Posterior vena cava (tissue), 2 donors: ENCODE measurements around the gene PDE4D. TPM values are rescaled to one million over a fixed set of nuclear protein-coding genes. Genes with fewer than 3 reads are reported as not detected.

Source experiments
- DNase-seq: peaks from one replicate; pipeline ENCODE4 v3.0.0-alpha.2; 2020; ENCODE audit warnings: low spot score
- intact Hi-C, 2 donors: fragments of 100-400 bp; cut with DNase I; formaldehyde crosslinking; loops; one replicate each; pipeline versions ENCODE4 v1.14.1 to v1.14.2; 2022 to 2023
- total RNA-seq, 2 donors: library from RNA; stranded (reverse); fragmentation: NEBNext Ultra II Directional; extraction: Animal tissue kit (Norgen Biotek cat#: 25700); gene quantifications; one replicate each; pipeline ENCODE4 v1.2.1, GENCODE V29; 2021
- donor health status: DM: yes; HTN: yes; CAD: no.
- donor health status: DM: yes; HTN: yes; CAD: no.

The PDE4D gene
- total RNA-seq, 2 donors from 2014 or later = 72.4 to 106 TPM

DNA sequence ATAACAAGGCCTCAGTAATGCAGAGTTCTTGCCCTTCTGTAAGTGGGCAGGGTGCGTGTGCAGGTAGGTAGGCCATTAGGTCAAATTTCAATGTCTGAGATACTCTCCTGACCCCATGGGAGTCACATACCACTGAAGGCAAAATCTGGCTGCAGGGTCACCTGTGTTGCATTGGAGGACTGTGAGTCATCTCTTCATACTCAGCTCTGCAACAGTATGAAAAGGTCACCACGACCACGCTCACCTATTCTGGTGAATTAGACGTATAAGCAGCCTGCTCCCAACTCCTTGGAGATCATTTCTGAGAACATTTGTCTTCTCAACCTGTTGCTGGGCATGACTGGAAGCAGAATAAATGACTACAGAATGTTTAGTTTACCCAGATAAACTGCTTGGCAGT lies 599.8 kb downstream of the PDE4D start:
- intact Hi-C loops = no loop called here
- no peak for DNase-seq

DNA sequence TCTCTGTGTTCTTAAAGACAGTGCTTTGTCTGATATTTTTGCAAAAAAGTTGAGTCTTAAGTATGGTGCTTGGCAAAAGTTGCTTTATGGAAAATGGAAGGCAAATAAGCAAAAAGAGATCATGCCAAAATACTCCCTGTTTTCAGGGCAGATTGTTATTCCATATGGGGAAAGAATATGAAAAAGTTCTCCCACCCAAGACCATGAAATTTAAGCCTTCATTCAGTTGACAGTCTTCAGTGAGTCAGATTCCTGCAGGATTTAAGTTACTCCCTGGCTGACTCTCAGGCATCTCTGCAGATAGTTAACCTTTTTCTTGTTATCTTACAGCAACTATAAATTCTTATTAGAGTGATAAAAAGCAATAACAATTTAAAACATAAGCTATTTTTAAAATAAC lies 601.6 kb downstream of the PDE4D start:
- no peak for DNase-seq
- intact Hi-C loops = no loop called here

DNA sequence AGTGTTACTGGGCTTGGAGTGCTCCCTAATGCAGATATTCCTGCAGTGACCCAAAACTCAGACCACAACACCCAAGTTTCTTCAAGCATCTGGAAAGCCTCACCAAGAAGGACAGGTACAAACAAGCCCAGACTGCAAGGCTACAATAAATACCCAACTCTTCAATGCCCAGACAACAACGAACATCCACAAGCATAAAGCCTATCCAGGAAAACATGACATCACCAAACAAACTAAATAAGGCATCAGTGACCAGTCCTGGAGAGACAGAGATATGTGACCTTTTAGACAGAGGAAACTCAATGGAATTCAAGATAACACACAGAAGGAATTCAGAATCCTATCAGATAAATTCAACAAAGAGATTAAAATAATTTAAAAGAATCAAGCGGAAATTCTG lies 605.6 kb downstream of the PDE4D start:
- DNase-seq = no peak
- intact Hi-C loops = loop anchor here in 1 of 2 donors (5.0 kb wide), 1 partner anchor 211 kb away; no protein-coding TSS in a partner anchor

DNA sequence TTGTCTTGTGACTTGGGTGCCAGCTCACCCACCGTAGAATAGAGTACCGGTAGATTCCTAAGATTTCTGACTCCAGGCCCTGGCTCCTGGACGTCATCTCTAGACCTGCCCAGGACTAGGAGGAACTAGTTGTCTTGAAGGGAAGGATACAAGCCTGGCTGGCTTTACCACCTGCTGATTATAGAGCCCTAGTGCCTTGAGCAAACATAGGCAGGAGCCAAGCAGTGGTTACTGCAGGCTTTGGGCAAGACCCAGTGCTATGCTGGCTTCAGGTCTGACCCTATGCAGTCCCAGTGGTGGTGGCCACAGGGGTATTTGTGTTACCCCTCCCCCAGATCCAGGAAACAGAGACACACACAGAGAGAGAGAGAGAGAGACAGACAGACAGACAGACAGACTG lies 606.2 kb downstream of the PDE4D start:
- intact Hi-C loops = loop anchor here in 1 of 2 donors (5.0 kb wide), 1 partner anchor 210 kb away; no protein-coding TSS in a partner anchor
- no peak for DNase-seq

DNA sequence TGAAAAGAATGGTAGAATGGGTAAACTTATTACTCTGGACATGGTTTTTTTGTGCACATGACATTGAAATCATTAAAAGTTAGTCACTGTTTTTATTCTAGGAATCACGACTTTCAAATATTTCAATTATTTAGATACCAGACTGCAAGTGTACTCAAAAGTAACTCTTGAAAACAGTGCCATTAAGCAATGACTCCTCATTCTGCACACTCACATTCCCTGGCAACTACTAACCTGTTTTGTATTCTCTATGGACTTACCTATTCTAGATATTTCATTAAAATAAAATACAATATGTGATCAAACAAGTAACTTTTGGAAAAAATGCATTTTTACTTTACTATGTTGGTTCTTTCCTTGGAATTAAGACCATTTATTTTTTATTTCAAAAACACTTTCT lies 607.0 kb downstream of the PDE4D start:
- intact Hi-C loops = loop anchor here in 1 of 2 donors (5.0 kb wide), 1 partner anchor 209 kb away; no protein-coding TSS in a partner anchor
- no peak for DNase-seq

DNA sequence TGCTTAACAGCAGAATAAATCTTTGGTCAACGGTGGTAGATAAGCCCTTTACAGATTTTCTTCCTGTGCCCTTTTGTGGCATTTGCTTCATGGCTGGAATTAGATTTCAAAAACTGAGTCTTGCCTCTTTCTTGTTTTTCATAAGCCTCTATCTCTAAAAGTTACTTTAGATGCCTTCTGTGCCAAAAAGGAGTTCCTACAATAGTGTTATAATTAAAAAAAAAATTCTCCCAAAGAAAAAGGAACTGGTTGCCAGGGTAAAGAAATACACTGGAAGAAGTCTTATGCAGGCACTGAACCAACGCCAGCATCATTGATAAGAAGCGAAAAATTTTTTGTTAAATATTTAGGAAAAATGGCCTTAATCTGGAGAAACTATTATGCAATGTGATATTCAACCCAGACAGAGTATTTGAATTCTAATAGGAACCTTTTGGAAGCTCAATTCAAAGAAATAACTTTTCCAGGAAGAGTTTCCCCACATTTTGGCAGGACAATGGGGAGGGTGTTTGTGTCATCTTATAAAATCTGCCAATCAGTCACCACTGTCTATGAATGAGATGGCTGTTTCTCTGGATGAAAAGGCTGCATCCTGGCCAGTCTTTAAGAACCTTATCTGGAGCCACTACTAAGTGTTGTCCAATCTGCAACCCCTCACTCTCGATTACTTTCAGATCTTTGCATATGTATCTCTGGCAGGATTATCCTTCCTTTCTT lies 608.1 kb downstream of the PDE4D start:
- intact Hi-C loops = loop anchor here in 1 of 2 donors (5.0 kb wide), 1 partner anchor 208 kb away; no protein-coding TSS in a partner anchor
- no peak for DNase-seq

DNA sequence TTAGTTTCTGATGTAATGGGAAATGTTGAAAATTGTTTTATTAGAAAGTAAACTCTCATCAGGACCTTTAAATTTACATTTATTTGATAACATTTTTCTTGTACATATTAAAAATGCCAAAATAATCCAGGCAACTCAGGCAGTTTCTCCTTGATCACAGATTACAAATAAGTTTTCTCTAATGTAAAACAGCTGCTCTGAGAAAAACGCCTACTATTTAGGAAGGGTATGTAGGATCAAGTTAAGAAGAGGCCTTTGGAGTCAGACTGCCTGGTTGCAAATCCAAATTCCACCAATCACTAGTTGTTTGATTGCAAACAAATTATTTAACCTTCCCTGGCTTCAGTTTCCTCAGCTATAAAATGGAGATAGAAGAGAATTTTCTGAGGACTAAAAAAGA lies 610.8 kb downstream of the PDE4D start:
- DNase-seq = no peak
- intact Hi-C loops = no loop called here

DNA sequence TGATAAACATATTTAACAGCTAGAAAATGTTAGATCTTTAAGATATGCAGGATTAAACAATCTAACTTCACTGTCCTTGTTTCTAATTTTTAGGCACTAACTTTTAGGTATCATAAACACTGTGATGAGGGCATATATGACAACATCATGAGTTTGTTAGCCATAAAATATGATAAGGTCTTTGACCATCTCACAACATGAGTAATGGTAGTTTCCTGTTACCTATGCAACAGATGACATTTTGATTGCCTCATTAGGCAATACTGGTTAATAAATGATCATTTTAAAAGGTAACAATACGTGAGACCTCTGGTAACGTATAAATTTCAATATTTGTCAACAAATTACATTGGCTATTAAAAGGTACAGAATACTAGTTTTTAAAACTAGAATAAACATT lies 613.5 kb downstream of the PDE4D start:
- no peak for DNase-seq
- intact Hi-C loops = no loop called here

DNA sequence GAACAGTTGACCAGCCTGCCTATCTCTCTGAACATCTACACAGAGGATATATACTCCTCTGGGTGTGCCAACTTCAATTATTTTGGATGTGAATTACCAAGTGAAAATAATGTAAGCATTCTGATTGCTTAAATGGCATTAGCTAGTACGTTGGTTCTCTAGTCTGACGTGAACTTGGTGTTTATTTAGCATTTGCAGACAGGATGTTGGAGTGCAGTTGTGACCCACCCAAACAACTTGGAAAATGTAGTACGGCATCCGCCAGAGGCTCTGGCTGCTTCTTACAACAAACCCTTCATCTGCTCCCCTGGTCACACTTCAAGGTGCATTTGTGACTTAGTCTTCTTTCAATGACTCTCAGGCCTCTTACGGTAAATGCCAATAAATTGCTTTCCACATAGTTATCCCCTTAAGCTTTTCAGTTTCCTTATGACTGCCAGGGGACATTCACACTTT lies 616.6 kb downstream of the PDE4D start:
- intact Hi-C loops = no loop called here

DNA sequence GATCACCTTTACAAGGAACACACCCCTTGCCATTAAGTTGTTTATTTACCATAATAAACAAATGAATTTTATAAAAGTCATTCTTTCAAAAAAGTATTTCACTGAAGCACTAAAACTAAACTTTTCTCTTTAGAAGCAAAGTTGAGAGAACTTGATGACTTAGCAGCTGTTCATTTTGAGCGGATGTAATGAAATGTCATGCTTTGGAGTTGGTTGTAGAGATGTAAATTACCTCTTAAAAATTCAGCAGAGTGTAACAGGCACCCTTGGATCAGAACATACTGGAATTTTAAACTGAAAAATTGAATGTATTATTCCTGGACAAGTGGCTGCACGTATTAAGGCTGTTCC lies 617.2 kb downstream of the PDE4D start:
- intact Hi-C loops = no loop called here
- no peak for DNase-seq

More for the DNA sequence above, 616.6 kb downstream of the PDE4D start:
- DNase-seq = no peak

DNA sequence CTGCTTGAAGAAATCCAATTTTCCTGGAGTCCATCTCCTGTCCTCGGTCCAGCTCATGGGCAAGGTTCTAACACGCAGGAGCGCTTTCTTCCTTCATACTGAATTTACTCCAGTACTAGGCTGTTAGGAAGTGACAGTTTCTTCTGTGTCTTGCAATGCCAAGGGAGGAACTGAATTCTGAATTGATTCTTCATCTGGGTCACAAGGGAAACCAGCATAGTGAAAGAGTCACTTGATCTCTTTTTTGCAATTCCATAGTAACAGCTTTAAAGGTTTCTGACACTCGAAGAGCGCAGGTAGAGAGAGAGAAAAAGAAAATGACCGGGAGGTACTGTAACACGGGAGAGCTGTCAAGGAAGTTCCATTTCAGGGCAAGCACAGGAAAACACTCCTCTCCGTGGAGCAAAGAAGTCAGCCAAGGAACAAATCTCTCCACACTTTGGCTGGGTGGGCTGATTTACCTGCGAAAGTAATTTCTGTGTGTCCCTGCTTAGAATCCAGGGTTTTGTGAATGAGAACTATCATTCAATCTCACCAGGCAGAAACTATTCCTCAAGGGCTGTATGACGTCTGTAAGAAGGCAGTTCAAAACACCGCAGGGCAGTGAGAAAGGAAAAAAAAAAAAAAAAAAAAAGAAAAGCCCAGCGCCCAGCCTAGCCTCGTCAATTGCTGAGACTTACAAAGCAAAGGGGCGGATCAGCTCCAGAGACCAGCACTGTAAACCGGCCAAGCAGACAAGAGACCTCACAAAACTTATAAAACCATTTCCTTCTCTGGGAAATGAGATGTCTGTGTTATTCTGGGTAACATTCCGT lies 617.8 kb downstream of the PDE4D start:
- no peak for DNase-seq
- intact Hi-C loops = no loop called here

DNA sequence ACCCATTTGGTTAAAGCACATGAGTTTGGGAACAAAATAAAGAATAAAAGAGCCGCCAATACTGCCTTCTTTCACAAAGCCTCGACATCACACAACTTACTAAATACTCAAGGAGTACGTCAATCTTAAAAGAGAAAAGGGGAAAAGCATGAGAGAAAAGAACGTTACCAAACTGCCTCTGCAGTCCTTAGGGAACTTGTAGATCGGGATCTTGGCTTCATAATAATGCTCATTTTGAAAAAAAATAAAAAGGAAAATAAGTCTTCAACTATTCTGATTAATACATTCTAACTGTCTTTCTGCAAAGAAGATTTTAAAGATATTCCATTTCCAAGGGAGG lies 618.4 kb downstream of the PDE4D start:
- intact Hi-C loops = no loop called here
- no peak for DNase-seq

DNA sequence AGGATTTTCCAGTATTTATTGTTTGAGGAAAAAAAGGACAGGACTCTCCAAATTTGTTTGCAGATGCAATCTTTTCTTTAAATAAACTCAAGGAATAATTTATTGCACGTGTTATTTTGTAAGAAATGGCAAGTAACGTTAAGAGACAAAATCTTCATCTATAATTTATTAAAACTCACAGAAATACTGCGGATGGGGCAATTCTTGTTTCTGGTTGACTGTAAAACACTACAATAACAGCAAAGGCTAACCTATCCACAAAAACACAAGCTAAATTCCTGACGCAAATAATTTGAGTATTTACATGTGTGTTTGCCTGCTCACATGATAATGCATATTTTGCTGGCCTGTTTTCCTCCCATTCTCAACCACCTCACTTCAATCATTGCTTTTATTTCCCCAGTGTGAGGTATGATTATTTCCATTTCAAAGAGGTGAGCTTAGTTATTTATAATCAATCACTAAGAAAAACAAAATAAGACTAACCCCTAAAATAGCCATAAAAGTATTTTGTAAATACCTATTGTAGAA lies 619.4 kb downstream of the PDE4D start:
- intact Hi-C loops = no loop called here
- DNase-seq = no peak

DNA sequence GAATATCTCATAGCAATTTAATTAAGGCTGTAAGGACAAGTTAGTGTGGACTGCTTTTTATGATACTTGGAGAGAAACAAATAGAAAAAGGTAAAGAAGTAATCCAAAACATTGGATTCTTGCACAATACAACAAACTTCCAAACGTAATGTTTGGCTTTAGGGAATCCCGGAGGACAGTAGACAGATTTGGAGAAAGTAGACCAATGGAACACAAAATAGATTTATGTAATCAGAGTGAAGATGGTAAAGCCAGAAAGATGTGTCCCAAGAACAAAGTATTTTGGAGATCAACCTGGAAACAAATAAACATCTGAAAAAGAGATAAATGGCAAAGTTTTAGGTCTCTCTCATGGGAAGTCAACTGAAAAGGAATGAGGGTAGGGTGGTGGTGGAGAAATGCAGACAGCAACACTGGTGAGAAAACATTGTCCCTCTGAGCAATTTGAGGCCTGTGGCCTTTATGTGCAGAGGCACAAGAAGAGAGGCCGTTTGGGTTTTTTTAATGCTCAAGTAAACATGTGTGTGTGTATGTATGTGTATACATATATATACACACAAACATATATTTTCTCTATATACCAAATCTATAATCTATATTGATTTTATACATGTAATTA lies 620.6 kb downstream of the PDE4D start:
- no peak for DNase-seq
- intact Hi-C loops = no loop called here

DNA sequence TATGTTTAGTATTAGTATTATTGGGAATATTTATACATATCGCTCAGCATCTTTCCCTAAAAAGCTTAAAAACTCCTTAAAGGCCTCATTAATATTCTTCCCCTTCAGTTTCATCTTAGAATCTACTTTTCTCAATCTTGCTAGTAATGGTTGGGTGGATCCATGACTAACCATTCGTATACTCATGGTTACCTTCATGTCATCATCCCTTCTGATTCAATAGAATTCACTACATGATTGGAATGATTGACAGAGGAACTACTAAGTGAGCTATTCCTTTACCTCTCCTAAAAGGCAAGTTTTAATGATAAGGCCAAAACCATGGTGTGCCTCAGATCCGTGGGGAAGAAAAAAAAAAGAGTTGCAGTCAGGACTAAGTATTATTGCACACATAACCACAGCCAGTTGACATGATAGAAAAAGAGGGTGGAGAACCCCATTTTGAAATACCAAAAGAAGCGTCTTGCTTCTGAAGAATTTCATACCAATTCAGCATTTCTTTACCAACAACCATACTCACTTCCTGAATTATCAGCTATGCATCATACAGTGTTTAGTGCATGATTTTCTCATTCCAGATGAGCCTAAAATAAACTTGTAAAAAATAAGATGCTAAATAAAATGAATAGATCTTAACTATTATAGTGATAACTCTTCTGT lies 624.6 kb downstream of the PDE4D start:
- DNase-seq = no peak
- intact Hi-C loops = no loop called here

DNA sequence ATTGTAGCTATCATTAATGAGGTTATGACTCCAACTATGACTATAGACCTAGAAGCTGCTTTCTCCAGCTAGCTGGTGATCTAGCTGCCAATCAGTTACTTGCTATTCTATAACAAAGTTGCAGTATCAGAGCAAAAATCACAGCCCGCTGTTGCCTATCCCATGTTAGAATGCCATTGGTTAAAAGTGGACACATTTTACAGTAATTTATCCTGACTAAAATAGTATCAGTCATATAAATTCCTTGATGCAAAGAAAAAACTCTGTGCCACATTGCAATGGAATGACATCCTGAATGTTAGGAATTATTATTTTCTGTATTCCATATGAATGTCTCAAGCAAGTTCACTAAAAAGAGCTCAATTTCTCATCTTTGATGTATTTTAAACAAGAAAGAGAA lies 626.5 kb downstream of the PDE4D start:
- intact Hi-C loops = no loop called here
- no peak for DNase-seq

DNA sequence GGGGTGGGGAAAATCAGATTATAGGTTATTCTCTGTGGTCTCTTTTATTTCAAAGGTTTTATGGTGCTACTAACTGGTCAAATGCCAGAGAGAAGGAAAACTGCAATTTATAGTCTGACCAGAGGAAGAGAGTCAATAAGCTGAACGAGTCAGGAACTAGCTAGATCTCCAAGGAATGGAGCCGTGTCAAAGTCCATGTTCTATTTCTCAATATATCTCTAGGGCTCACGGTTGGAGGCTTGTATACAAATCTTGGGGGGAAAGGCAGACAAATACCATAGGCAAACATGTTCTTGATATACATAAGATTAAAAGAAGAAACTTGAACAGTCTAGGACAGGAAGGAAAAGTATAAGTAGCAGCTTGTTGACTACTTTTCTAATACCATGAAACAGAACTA lies 627.1 kb downstream of the PDE4D start:
- DNase-seq = no peak
- intact Hi-C loops = no loop called here

DNA sequence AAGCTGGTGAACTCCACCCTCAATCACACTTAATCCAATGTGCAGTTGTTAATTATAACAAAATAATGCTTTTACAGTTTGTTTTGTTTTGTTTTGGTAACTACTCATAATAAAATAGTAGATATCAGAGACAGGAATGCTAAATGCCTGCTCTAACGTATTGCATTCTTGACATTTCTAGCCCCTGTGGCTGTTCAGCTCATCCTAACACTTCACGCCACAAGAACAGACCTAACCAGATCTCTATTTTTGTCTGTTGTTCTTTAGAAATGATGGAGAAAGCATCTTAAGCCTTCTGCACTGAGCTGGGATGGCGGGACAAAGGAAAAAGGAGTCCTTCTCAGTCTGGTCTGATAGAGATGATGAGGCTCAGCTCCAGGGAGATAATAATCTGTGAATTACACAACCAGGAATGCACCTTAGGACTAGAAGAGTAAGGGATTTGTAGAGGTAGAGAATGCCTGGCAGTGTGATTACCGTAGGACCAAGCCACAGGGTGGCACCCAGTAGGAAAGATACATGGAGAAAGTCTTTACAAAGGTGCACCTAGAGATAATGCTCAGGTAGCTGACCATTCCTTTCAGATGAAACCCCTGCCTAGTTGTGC lies 628.8 kb downstream of the PDE4D start:
- intact Hi-C loops = no loop called here
- DNase-seq = no peak

DNA sequence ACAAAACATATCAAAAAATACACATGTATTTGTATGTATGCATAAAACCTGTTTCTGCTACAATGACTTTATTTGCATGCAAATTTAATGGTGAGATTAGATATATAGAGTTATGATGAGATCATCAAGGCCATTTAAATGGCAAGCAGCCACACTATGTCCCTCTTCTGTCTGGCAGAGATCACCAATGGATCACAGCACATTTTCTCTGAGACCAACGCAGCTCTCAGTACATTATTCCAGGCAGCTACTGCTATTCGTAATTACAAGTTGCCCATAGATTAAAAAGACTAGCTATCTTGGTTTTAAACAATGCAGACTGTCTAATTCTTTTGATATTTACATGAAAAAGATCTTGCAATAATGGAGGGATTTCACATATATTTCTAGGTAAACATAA lies 629.5 kb downstream of the PDE4D start:
- intact Hi-C loops = no loop called here
- no peak for DNase-seq
